ENCODE measurements around the gene KCTD8.

The KCTD8 gene

DNA sequence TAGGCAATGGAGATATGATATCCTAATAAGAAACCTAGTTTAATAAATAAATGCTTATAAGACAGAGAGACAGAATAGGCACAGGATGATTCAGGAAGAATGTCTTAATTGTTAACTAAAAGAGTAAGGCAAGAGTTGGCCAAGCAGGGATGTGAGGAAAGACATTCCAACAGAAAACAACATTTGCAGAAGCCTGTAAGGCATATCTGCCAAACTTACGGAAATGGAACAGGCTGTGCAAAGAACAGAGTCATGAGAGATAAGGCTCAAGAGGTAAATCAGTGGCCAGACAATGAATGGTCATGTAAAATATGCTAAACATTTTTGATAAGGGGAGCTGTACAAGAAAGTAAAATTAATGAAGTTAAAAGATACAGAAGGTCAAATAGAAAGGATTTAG lies 134.9 kb downstream of the KCTD8 start:
- H4K20me1 ChIP-seq (ENCODE audit: insufficient read depth, low read length): no peaks in the 10 kb centered on the region
- H3K79me2 ChIP-seq (ENCODE audit: insufficient read depth, low read length): no peaks in the 10 kb centered on the region

DNA sequence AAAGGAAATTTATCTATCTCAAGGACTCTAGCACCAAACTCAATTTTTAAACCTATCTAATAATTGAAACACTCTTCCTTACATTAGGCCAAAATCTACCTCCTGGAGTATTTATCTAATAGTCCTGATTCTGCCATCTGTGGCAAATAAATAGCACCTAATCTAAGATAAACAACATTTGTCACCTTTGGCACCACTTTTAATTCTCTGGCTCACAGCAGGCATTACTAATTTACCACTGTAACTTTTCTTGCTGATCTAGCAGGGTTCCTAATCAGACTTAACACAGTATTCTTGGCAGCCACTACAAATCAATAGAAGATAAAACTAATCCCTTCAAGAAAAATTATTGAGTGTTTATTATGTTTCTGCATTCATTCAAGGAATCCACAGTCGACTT lies 161.1 kb downstream of the KCTD8 start:
- H3K4me3 ChIP-seq (ENCODE audit: low read depth in 1 of 2, low read length in 2 of 2): no peak overlapping the region
- H4K20me1 ChIP-seq (ENCODE audit: insufficient read depth, low read length): no peaks in the 10 kb centered on the region
- no peak for ATAC-seq (ENCODE audit: insufficient read depth, low read depth)
- no peak overlapping the region for H3K4me2 ChIP-seq (ENCODE audit: insufficient read depth, low read length)
- DNase-seq: no peak
- no peaks in the 10 kb centered on the region for H3K27me3 ChIP-seq (ENCODE audit: insufficient read depth, low read length, poor library complexity)
- no peak overlapping the region for H2AFZ ChIP-seq (ENCODE audit: low read depth, low read length)
- no peaks in the 10 kb centered on the region for H3K36me3 ChIP-seq (ENCODE audit: insufficient read depth, low read length)
- no peaks in the 10 kb centered on the region for H3K79me2 ChIP-seq (ENCODE audit: insufficient read depth, low read length)
- no peak overlapping the region for H3K27ac ChIP-seq (ENCODE audit: low read length)
- no peaks in the 10 kb centered on the region for H3K4me1 ChIP-seq (ENCODE audit: insufficient read depth, low read length)
- TF ChIP-seq, protein P1, sequence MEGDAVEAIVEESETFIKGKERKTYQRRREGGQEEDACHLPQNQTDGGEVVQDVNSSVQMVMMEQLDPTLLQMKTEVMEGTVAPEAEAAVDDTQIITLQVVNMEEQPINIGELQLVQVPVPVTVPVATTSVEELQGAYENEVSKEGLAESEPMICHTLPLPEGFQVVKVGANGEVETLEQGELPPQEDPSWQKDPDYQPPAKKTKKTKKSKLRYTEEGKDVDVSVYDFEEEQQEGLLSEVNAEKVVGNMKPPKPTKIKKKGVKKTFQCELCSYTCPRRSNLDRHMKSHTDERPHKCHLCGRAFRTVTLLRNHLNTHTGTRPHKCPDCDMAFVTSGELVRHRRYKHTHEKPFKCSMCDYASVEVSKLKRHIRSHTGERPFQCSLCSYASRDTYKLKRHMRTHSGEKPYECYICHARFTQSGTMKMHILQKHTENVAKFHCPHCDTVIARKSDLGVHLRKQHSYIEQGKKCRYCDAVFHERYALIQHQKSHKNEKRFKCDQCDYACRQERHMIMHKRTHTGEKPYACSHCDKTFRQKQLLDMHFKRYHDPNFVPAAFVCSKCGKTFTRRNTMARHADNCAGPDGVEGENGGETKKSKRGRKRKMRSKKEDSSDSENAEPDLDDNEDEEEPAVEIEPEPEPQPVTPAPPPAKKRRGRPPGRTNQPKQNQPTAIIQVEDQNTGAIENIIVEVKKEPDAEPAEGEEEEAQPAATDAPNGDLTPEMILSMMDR (IDR thresholded peaks at IDR 0.05; ENCODE audit: borderline replicate concordance, extremely low read depth, low read length, poor library complexity, severe bottlenecking): no peak
- no peak for TF ChIP-seq EZH2 (IDR thresholded peaks at IDR 0.05; ENCODE audit: borderline replicate concordance, low read depth, low read length, severe bottlenecking)
- no peak overlapping the region for H3K9ac ChIP-seq (ENCODE audit: low read depth, low read length)
- no peaks in the 10 kb centered on the region for H3K9me3 ChIP-seq (ENCODE audit: insufficient read depth, low read length, severe bottlenecking)

More for the DNA sequence above, 134.9 kb downstream of the KCTD8 start:
- no peak overlapping the region for H3K4me2 ChIP-seq (ENCODE audit: insufficient read depth, low read length)
- H3K4me1 ChIP-seq (ENCODE audit: insufficient read depth, low read length): no peaks in the 10 kb centered on the region
- no peaks in the 10 kb centered on the region for H3K9me3 ChIP-seq (ENCODE audit: insufficient read depth, low read length, severe bottlenecking)
- H2AFZ ChIP-seq (ENCODE audit: low read depth, low read length): no peak overlapping the region
- no peaks in the 10 kb centered on the region for H3K36me3 ChIP-seq (ENCODE audit: insufficient read depth, low read length)
- ATAC-seq (ENCODE audit: insufficient read depth, low read depth) (no peak), DNase-seq (no peak)
- H3K4me3 ChIP-seq (ENCODE audit: low read depth in 1 of 2, low read length in 2 of 2): no peak overlapping the region
- H3K9ac ChIP-seq (ENCODE audit: low read depth, low read length): no peak overlapping the region
- H3K27ac ChIP-seq (ENCODE audit: low read length): no peak overlapping the region
- H3K27me3 ChIP-seq (ENCODE audit: insufficient read depth, low read length, poor library complexity): no peaks in the 10 kb centered on the region
- no peak for TF ChIP-seq EZH2 (IDR thresholded peaks at IDR 0.05; ENCODE audit: borderline replicate concordance, low read depth, low read length, severe bottlenecking)
- TF ChIP-seq, protein P1 (IDR thresholded peaks at IDR 0.05; ENCODE audit: borderline replicate concordance, extremely low read depth, low read length, poor library complexity, severe bottlenecking): no peak

DNA sequence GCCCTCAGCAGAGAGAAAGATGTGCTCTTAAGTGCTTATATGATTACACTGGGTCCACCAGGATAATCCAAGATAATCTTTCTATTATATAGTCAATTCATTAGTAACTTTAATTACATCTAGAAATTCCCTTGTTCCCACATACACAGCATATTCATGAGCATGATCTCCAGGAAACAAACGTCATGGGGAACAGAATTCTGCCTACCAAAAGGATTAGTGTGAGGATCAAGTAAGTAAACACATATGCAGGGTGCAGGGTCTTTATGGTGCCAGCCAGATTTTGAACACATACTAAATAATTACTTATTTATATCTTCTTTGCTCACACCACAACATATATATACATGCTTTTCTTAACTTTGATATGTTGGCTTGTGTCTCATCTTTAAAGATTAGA lies 169.1 kb downstream of the KCTD8 start:
- ATAC-seq (ENCODE audit: insufficient read depth, low read depth) (no peak), DNase-seq (no peak)
- H4K20me1 ChIP-seq (ENCODE audit: insufficient read depth, low read length): no peaks in the 10 kb centered on the region
- H3K4me3 ChIP-seq (ENCODE audit: low read depth in 1 of 2, low read length in 2 of 2): no peak overlapping the region
- no peaks in the 10 kb centered on the region for H3K27me3 ChIP-seq (ENCODE audit: insufficient read depth, low read length, poor library complexity)
- H3K36me3 ChIP-seq (ENCODE audit: insufficient read depth, low read length): no peaks in the 10 kb centered on the region
- H2AFZ ChIP-seq (ENCODE audit: low read depth, low read length): no peak overlapping the region
- TF ChIP-seq EZH2 (IDR thresholded peaks at IDR 0.05; ENCODE audit: borderline replicate concordance, low read depth, low read length, severe bottlenecking): no peak
- TF ChIP-seq, protein P1 (IDR thresholded peaks at IDR 0.05; ENCODE audit: borderline replicate concordance, extremely low read depth, low read length, poor library complexity, severe bottlenecking): no peak
- H3K9ac ChIP-seq (ENCODE audit: low read depth, low read length): no peak overlapping the region
- no peaks in the 10 kb centered on the region for H3K4me1 ChIP-seq (ENCODE audit: insufficient read depth, low read length)
- H3K9me3 ChIP-seq (ENCODE audit: insufficient read depth, low read length, severe bottlenecking): no peaks in the 10 kb centered on the region
- no peak overlapping the region for H3K27ac ChIP-seq (ENCODE audit: low read length)
- H3K4me2 ChIP-seq (ENCODE audit: insufficient read depth, low read length): no peak overlapping the region
- no peaks in the 10 kb centered on the region for H3K79me2 ChIP-seq (ENCODE audit: insufficient read depth, low read length)

DNA sequence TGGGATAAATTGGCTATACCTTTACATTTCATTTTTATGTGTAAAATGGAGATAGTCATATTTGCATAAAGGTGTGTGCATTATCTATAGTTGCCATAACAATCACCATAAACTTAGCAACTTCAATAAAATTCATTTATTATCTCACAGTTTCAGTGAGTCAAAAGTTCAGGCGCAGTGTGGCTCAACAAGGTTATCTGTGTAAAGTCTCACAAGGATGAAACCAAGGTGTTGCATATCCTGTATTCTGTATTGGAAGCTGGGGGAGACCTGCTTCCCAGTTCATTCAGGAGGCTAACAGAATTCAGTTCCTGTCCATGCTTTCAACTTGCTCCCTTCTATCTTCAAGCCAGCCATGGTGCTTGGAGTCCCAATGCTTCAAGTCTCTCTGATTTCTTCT lies 169.5 kb downstream of the KCTD8 start:
- Histone ChIP-seq H4K20me1 (ENCODE audit: insufficient read depth, low read length) (no peaks in the 10 kb centered on the region), H2AFZ (ENCODE audit: low read depth, low read length) (no peak overlapping the region)

More for the DNA sequence above, 169.5 kb downstream of the KCTD8 start:
- Histone ChIP-seq H3K79me2 (ENCODE audit: insufficient read depth, low read length) (no peaks in the 10 kb centered on the region), H3K27ac (ENCODE audit: low read length) (no peak overlapping the region), H3K36me3 (ENCODE audit: insufficient read depth, low read length) (no peaks in the 10 kb centered on the region), H3K4me2 (ENCODE audit: insufficient read depth, low read length) (no peak overlapping the region), H3K27me3 (ENCODE audit: insufficient read depth, low read length, poor library complexity) (no peaks in the 10 kb centered on the region), H3K4me3 (ENCODE audit: low read depth in 1 of 2, low read length in 2 of 2) (no peak overlapping the region), H3K9ac (ENCODE audit: low read depth, low read length) (no peak overlapping the region), H3K4me1 (ENCODE audit: insufficient read depth, low read length) (no peaks in the 10 kb centered on the region), H3K9me3 (ENCODE audit: insufficient read depth, low read length, severe bottlenecking) (no peaks in the 10 kb centered on the region)
- no peak for DNase-seq
- no peak for TF ChIP-seq EZH2 (IDR thresholded peaks at IDR 0.05; ENCODE audit: borderline replicate concordance, low read depth, low read length, severe bottlenecking)
- TF ChIP-seq, protein P1 (IDR thresholded peaks at IDR 0.05; ENCODE audit: borderline replicate concordance, extremely low read depth, low read length, poor library complexity, severe bottlenecking): no peak
- no peak for ATAC-seq (ENCODE audit: insufficient read depth, low read depth)
